Measurements from ENCODE around the gene TP63.

Gene TP63

GRCh38 chr3:189899186-189899585 is 268.0 kb downstream of the TP63 start:
- Histone ChIP-seq H3K27ac (ENCODE audit: insufficient read depth, low read length, poor library complexity, severe bottlenecking) (no peak overlapping the region), H3K9me3 (ENCODE audit: control insufficient read depth, low read length) (no peaks in the 10 kb centered on the region), H3K4me3 (ENCODE audit: insufficient read depth, low read depth, low read length, poor library complexity, severe bottlenecking) (no peak overlapping the region), H3K36me3 (ENCODE audit: control insufficient read depth, insufficient read depth, low read length) (no peaks in the 10 kb centered on the region), H3K27me3 (replicated peaks; ENCODE audit: control insufficient read depth, insufficient read depth, low read length, poor library complexity, severe bottlenecking) (no peaks in the 10 kb centered on the region), H3K4me1 (ENCODE audit: control insufficient read depth, insufficient read depth, low read length, poor library complexity, severe bottlenecking) (no peaks in the 10 kb centered on the region)
- DNase-seq, result no peak

- H3K36me3 ChIP-seq (ENCODE audit: control insufficient read depth, insufficient read depth, low read length), result no peaks in the 10 kb centered on the region
- no peak overlapping the region for H3K4me3 ChIP-seq (ENCODE audit: insufficient read depth, low read depth, low read length, poor library complexity, severe bottlenecking)
- H3K9me3 ChIP-seq (ENCODE audit: control insufficient read depth, low read length), result no peaks in the 10 kb centered on the region
- DNase-seq, result no peak
- no peaks in the 10 kb centered on the region for H3K27me3 ChIP-seq (replicated peaks; ENCODE audit: control insufficient read depth, insufficient read depth, low read length, poor library complexity, severe bottlenecking)
- no peak overlapping the region for H3K27ac ChIP-seq (ENCODE audit: insufficient read depth, low read length, poor library complexity, severe bottlenecking)
- H3K4me1 ChIP-seq (ENCODE audit: control insufficient read depth, insufficient read depth, low read length, poor library complexity, severe bottlenecking), result no peaks in the 10 kb centered on the region
These were observed 269.4 kb downstream of the TP63 start for GRCh38 chr3:189900578-189900977.

DNA sequence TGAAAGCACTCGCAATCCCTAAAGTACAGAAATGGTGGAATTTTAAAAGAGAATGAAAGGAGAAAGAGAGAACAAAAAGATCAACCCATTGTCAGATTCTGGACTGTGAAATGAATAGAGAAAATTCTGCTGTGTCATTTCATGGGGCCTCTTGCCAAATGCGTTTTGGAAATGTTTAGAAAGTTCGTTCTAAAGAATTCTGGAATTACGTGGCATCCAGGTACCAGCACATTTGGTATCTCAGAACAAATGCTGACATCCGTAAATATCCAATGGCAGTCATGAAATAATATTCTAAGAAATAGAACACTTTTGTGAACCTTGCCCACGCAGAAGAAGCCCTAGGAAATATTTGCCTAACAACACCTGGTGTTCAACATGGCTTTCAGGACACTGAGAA is 270.3 kb downstream of the TP63 start:
- Histone ChIP-seq H3K27me3 (replicated peaks; ENCODE audit: control insufficient read depth, insufficient read depth, low read length, poor library complexity, severe bottlenecking) (no peaks in the 10 kb centered on the region), H3K27ac (ENCODE audit: insufficient read depth, low read length, poor library complexity, severe bottlenecking) (no peak overlapping the region)
- no peak for DNase-seq

DNA sequence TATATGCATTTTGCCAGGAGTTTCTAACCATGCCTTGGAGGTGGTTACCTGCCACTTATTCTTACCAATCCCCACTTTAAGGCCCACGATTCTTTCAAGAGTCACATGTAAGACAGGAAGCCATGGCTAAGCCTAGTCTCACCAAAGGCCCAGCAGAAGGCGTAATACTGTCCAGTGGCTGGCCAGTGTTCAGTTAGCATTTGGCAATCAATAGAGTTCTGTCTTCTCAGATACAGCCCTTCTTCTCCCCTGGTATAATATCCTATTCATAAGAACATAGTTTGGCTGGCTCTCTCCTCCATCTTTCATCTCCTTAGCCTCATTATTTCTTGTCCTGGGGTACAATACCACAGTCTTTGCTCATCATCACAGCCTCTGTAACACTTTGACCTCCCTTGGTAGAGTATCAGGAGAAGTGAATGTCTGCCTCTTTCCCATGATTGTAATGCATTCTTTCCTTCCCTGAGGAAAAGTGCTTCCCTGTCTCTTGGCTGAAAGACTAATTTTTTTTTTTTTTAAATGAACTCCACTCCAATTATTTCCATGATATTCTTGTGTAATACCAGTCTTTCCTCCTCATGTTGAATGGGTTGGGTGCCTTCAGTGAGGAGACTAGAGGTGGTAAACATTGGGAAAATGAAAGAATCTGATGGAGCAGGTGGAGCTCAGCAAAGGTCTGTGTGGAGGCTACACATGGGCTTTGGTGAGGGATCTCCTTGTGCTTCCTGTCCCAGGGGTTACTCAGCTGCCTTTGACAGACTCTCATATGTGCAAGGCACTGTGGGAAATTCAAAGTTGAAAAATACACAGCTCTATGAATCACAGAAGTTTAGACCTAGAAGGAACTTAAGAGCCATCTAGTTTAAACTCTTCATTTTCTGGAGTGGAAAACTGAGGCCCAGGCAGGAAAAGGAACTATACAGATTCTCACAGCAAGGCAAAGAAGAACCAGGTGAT is 271.3 kb downstream of the TP63 start:
- Histone ChIP-seq H3K9me3 (ENCODE audit: control insufficient read depth, low read length) (no peaks in the 10 kb centered on the region), H3K36me3 (ENCODE audit: control insufficient read depth, insufficient read depth, low read length) (no peaks in the 10 kb centered on the region), H3K27ac (ENCODE audit: insufficient read depth, low read length, poor library complexity, severe bottlenecking) (no peak overlapping the region), H3K4me1 (ENCODE audit: control insufficient read depth, insufficient read depth, low read length, poor library complexity, severe bottlenecking) (no peaks in the 10 kb centered on the region), H3K27me3 (replicated peaks; ENCODE audit: control insufficient read depth, insufficient read depth, low read length, poor library complexity, severe bottlenecking) (no peaks in the 10 kb centered on the region), H3K4me3 (ENCODE audit: insufficient read depth, low read depth, low read length, poor library complexity, severe bottlenecking) (no peak overlapping the region)
- no peak for DNase-seq

More for the DNA sequence above, 270.3 kb downstream of the TP63 start:
- H3K4me3 ChIP-seq (ENCODE audit: insufficient read depth, low read depth, low read length, poor library complexity, severe bottlenecking), result no peak overlapping the region
- no peaks in the 10 kb centered on the region for H3K9me3 ChIP-seq (ENCODE audit: control insufficient read depth, low read length)
- no peaks in the 10 kb centered on the region for H3K4me1 ChIP-seq (ENCODE audit: control insufficient read depth, insufficient read depth, low read length, poor library complexity, severe bottlenecking)
- no peaks in the 10 kb centered on the region for H3K36me3 ChIP-seq (ENCODE audit: control insufficient read depth, insufficient read depth, low read length)

- no peak for DNase-seq
- H3K9me3 ChIP-seq (ENCODE audit: control insufficient read depth, low read length), result no peaks in the 10 kb centered on the region
These were observed 272.5 kb downstream of the TP63 start for GRCh38 chr3:189903562-189904250.

DNA sequence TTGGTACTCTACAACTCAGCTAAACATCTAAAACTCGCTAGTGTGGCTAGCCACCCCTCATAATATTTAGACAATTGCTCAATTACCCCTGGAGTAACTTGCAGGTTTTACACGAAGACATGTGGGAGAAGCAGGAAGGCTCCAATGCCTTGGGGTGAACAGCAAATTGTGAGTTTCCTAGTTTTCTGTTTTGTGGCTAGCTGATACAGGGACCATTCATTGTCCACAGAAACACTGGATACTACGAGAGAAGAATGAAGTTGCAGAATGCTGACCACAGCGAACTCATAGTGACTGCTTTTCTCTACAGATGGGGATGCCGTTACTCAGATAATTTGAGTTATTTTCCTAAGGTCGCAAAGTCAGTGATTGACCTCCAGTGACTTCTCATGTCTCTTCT is 276.6 kb downstream of the TP63 start:
- Histone ChIP-seq H3K4me1 (ENCODE audit: control insufficient read depth, insufficient read depth, low read length, poor library complexity, severe bottlenecking) (no peaks in the 10 kb centered on the region), H3K9me3 (ENCODE audit: control insufficient read depth, low read length) (no peaks in the 10 kb centered on the region), H3K27me3 (replicated peaks; ENCODE audit: control insufficient read depth, insufficient read depth, low read length, poor library complexity, severe bottlenecking) (no peaks in the 10 kb centered on the region), H3K4me3 (ENCODE audit: insufficient read depth, low read depth, low read length, poor library complexity, severe bottlenecking) (no peak overlapping the region), H3K27ac (ENCODE audit: insufficient read depth, low read length, poor library complexity, severe bottlenecking) (no peak overlapping the region), H3K36me3 (ENCODE audit: control insufficient read depth, insufficient read depth, low read length) (no peaks in the 10 kb centered on the region)
- DNase-seq, result no peak

More at GRCh38 chr3:189903562-189904250, 272.5 kb downstream of the TP63 start:
- H3K27me3 ChIP-seq (replicated peaks; ENCODE audit: control insufficient read depth, insufficient read depth, low read length, poor library complexity, severe bottlenecking), result no peaks in the 10 kb centered on the region
- no peak overlapping the region for H3K27ac ChIP-seq (ENCODE audit: insufficient read depth, low read length, poor library complexity, severe bottlenecking)
- H3K36me3 ChIP-seq (ENCODE audit: control insufficient read depth, insufficient read depth, low read length), result no peaks in the 10 kb centered on the region
- no peaks in the 10 kb centered on the region for H3K4me1 ChIP-seq (ENCODE audit: control insufficient read depth, insufficient read depth, low read length, poor library complexity, severe bottlenecking)
- no peak overlapping the region for H3K4me3 ChIP-seq (ENCODE audit: insufficient read depth, low read depth, low read length, poor library complexity, severe bottlenecking)

DNA sequence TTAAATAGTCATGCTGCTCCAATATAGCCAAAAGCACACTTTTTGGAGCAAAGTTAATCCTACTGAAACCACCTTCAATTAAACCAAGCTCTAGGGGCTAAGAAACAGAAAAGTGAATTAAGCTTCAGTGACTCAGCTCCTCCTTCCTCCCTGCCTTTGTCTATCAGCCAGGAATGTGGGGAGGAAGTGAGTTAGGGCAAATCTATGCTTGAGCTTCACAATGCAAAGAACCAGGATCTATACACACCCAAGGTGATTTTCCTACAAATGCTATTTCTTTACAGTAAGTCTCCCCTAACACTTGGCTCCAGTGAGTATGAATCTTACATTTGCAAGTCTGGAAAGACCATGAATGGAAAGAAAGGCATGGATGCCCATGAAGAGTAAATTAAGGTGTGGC is 277.5 kb downstream of the TP63 start:
- H3K4me3 ChIP-seq (ENCODE audit: insufficient read depth, low read depth, low read length, poor library complexity, severe bottlenecking), result no peak overlapping the region
- no peaks in the 10 kb centered on the region for H3K36me3 ChIP-seq (ENCODE audit: control insufficient read depth, insufficient read depth, low read length)
- no peaks in the 10 kb centered on the region for H3K4me1 ChIP-seq (ENCODE audit: control insufficient read depth, insufficient read depth, low read length, poor library complexity, severe bottlenecking)
- no peak overlapping the region for H3K27ac ChIP-seq (ENCODE audit: insufficient read depth, low read length, poor library complexity, severe bottlenecking)
- no peaks in the 10 kb centered on the region for H3K27me3 ChIP-seq (replicated peaks; ENCODE audit: control insufficient read depth, insufficient read depth, low read length, poor library complexity, severe bottlenecking)
- no peaks in the 10 kb centered on the region for H3K9me3 ChIP-seq (ENCODE audit: control insufficient read depth, low read length)
- DNase-seq, result no peak

DNA sequence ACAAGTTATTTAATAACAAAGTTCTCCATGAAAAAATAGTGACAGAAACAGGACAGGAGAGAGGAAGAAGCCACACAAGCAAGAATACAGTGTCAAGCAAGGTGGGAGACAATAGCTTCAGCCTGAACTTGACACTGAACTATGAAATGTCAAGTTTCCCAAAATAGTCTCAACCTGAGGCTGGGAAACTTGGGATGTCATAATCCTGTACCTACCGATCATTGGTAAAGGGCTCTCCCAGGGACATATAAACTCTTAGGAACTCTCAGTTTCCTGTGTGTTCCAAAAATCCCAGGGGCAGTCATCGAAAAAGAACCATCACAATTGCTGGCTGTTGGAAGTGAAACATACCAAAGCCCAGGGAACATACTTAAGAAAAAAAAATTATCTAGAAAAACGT is 277.9 kb downstream of the TP63 start:
- H3K4me3 ChIP-seq (ENCODE audit: insufficient read depth, low read depth, low read length, poor library complexity, severe bottlenecking), result no peak overlapping the region
- H3K4me1 ChIP-seq (ENCODE audit: control insufficient read depth, insufficient read depth, low read length, poor library complexity, severe bottlenecking), result no peaks in the 10 kb centered on the region
- no peak for DNase-seq

DNA sequence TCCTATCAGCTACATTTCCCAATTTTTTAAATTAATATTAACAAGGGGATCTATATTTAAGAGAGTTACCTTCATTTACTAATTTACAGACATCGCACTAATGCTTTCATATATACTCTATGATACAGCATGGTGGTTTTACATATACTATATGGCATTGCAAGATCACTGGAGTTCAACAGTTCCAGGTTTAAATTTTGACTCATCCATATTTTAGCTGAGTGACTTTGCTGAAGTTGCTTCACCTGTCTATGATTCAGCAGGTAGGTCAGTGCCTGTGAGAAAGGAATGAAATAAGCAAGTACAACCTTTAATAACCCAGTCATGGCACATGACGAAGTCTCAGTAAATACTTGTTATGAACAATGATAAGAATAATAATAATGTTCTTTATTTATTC is 278.4 kb downstream of the TP63 start:
- Histone ChIP-seq H3K4me3 (ENCODE audit: insufficient read depth, low read depth, low read length, poor library complexity, severe bottlenecking) (no peak overlapping the region), H3K36me3 (ENCODE audit: control insufficient read depth, insufficient read depth, low read length) (no peaks in the 10 kb centered on the region), H3K4me1 (ENCODE audit: control insufficient read depth, insufficient read depth, low read length, poor library complexity, severe bottlenecking) (no peaks in the 10 kb centered on the region), H3K9me3 (ENCODE audit: control insufficient read depth, low read length) (no peaks in the 10 kb centered on the region), H3K27ac (ENCODE audit: insufficient read depth, low read length, poor library complexity, severe bottlenecking) (no peak overlapping the region), H3K27me3 (replicated peaks; ENCODE audit: control insufficient read depth, insufficient read depth, low read length, poor library complexity, severe bottlenecking) (no peaks in the 10 kb centered on the region)
- no peak for DNase-seq

More for the DNA sequence above, 277.9 kb downstream of the TP63 start:
- no peaks in the 10 kb centered on the region for H3K9me3 ChIP-seq (ENCODE audit: control insufficient read depth, low read length)
- H3K36me3 ChIP-seq (ENCODE audit: control insufficient read depth, insufficient read depth, low read length), result no peaks in the 10 kb centered on the region
- H3K27me3 ChIP-seq (replicated peaks; ENCODE audit: control insufficient read depth, insufficient read depth, low read length, poor library complexity, severe bottlenecking), result no peaks in the 10 kb centered on the region
- H3K27ac ChIP-seq (ENCODE audit: insufficient read depth, low read length, poor library complexity, severe bottlenecking), result no peak overlapping the region

DNA sequence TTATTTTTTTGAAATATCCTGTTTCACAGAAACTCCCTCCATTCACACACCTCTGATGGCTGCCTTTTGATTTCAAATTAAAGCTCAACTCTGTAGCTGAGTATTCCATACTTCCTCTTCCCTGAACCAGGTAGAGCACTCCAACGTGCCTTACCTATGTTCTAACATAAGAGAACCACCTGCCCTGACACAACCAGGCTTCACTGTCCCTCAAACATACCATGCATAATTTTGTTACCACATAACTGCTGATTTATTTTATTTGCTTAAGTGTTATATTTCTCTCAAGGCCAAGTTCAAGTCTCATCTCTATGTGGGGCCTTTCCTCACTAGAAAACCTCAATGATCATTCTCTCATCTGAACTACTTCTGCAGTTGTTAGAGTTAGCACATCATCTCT is 279.8 kb downstream of the TP63 start:
- no peak overlapping the region for H3K4me3 ChIP-seq (ENCODE audit: insufficient read depth, low read depth, low read length, poor library complexity, severe bottlenecking)
- H3K27ac ChIP-seq (ENCODE audit: insufficient read depth, low read length, poor library complexity, severe bottlenecking), result no peak overlapping the region
- no peaks in the 10 kb centered on the region for H3K9me3 ChIP-seq (ENCODE audit: control insufficient read depth, low read length)
- H3K36me3 ChIP-seq (ENCODE audit: control insufficient read depth, insufficient read depth, low read length), result no peaks in the 10 kb centered on the region
- H3K4me1 ChIP-seq (ENCODE audit: control insufficient read depth, insufficient read depth, low read length, poor library complexity, severe bottlenecking), result no peaks in the 10 kb centered on the region
- DNase-seq, result no peak
- H3K27me3 ChIP-seq (replicated peaks; ENCODE audit: control insufficient read depth, insufficient read depth, low read length, poor library complexity, severe bottlenecking), result no peaks in the 10 kb centered on the region
